GM18498 (cell line): ENCODE data around the gene NDUFB6.
"Not testable (repeated sequence)": the region's sequence is repeated elsewhere in the genome, so short reads cannot be mapped to it uniquely, and the experiment has no call there.

ENCODE experiments used
- ATAC-seq: cut with Tn5 transposase; IDR thresholded peaks from one replicate; pipeline ENCODE4 v1.9.1; 2021; ENCODE audit warnings: mild to moderate bottlenecking, moderate library complexity; ENCODE audit not compliant: unreplicated experiment

The NDUFB6 gene

DNA sequence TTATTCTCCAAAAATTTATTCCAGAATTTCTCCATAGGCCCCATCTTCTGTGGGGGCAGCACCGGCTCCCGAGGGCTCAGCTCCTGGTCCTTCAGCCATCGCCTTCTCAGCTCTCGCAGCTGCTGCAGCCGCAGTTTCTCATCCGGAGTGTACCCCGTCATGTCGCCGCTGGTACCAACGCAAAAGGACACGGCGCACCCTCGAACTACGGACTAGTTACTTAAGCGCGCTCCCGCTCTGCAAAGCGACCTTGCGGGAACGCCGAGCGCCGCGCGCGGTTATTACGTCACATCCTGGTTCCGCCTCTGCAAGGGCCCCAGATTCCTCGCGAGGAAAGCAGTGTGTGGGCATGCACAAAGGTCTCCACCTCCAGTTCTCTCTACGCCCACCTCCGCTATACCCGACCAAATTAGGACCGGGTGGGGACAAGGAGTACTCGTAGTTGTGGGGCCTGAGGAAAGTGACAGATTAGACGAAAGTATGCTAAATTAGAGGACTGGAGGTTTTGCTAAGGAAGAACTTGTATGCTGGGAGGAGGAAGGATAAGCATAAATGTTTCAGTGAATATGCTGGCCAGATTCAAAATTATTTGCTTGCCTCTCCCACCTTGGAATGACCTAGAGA is at the start of gene NDUFB6:
Gene NDUFB6 (minus strand): TSS at position 260 of the 624 bp plus-strand sequence. CDS start 99 bp downstream, at position 161.
- ATAC-seq = peak; percentile 89

DNA sequence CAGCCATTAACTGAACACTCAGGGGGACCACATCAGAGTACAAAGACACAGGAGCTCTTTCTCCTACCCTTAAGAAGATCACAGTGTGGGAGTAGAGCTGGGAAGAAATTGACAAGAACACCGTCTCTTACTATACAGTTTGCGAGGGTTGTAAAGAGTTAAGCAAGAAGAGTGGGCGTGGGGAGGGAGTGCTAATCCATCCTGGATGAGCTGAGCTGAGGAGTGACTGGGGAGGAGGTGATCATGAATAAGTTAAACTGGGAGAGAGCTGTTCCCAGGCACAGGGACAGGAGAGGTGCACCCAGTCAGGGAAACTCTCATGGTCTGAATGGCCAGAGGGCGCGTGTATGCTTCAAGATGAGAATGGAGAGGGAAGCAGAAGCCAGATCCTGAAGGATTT is 45.3 kb upstream of the NDUFB6 start:
- ATAC-seq = no peak

DNA sequence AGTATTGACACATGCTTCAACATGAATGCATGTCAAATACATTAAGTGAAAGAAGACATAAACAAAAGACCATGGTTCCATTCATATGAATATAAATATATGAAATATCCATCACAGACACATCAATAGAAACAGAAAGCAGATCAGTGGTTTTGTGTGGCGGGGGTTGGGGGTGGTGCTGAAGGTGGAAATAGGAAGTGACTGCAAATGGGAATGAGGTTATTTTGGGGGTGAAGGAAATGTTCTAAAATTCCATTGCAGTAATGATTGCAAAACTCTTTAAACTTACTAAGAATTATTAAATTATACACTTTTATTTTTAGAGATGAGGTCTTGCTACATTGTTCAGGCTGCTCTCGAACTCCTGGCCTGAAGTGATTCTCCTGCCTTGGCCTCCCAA is 33.9 kb upstream of the NDUFB6 start:
- ATAC-seq = no peak

DNA sequence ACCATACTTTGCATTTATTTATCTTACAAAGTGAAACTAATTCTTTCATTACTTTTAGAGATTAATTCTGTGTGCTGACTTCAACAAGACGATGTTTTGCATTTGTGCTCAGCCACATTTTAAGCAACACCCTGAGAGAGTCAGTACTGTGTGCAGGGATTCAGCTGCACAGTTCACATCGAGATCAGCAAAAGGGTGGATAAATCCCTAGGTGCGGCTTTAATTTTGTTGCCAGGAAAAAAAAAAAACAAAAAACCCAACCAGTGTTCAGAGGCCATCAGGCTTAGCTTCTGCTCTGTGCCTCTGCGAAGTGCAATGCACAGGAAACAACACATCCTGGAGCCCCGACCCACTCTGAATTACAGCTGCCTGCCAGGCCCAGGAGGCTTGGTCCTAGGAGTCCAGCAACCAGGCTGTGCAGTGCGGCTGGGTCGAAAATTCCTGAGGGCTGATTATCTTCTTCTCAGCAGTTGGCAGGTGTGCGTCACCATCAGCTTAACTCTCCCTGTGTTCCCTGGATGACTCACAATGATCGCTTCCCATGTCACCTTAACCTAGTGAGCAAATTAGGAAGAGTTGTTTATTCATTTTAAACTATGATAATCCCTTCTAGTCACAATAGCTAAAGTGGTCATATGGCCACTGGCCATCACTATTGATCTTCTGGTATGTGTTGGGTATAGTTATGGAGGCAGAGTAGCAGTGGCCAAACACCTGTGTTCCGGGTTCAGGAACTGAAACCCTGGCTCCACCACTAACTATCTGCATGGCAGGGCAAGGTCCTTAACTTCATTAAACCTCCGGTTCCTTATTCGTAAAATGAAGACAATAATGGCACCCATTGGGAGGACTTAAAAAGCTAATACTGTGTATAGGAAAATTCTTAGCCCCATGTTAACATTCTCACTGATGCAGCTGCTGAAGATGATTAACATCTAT is 31.2 kb upstream of the NDUFB6 start:
- ATAC-seq = peak; percentile 48

DNA sequence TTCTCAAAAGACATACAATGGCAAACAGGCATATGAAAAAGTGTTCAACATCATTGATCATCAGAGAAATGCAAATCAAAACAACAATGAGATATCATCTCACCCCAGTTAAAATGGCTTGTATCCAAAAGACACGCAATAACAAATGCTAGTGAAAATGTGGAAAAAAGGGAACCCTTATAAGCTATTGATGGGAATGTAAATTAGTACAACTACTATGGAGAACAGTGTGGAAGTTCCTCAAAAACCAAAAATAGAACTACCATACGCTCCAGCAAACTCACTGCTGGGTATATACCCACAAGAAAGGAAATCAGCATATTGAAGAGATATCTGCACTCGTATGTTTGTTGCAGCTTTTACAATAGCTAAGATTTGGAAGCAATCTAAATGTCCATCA is 26.1 kb upstream of the NDUFB6 start:
- ATAC-seq = not testable (repeated sequence)

DNA sequence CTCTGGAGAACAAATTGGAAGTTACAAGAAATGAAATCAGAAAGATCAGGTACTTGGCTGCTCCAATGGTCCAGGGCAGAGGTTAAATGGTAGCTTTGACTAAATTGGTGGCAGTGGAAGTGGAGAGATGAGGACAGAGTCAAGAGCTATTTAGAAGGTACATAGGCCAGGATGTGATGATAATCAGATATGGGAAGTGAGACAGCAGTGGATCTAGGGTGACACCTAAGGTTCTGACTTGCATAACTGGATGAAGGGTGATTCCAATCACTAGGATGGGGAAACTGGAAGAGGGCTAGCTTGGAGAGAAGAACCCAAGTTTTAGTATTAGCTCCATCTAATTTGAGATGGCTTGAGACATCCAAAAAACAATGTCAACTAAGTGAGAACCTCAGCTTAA is 24.0 kb upstream of the NDUFB6 start:
- no peak for ATAC-seq

DNA sequence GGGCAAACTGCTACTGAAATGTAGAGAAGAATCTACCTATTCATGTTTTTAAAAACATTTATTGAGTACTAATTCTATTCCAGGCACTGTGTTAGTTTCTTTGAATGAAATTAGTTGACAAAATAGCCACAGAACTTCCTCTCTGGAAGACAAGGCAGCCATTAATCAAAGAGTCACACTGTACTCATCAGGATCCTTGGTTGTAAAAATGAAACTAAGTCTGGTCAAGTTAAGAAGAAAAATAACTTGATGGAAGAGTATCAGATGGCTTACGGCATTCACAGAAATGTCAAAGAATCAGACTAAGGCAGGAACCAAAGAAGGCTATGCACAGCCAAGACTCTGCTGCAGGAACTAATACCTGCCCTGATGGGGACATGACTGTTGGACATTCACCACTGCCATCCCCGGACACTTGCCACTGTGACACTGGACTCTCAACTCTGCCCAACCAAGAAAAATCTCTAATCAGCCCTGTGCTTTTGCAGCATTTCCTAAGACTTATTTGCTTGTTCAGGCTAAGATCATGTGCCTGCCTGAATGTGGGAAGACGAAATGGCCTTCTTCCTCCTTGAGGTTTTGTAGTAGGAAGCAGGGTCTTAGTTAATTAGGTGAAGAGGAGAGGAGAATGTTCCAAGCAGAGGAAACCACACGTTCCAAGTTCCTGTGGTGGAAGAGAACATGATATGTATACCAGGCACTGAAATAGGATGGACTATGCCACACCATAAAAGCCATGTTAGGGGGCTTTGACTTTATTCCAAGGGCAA is 23.3 kb upstream of the NDUFB6 start:
- no peak for ATAC-seq

DNA sequence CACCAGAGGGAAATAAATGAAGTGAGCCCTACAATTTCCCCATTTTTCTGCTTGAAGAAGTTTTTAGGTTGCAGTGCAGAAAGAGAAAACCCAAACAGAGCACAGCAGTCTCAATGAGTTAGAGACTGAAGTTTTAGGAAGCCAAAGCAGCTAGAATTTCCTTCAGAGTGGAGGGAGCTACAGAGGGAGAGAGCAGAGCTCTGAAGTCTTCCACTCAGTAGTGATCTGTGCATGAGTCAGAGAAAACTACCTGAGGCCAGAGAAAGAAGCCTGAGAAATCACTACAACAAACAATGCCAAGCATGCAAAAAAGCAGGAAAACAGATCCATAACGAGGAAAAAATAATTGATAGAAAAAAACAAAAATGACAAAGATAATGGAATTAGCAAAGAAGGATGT is 17.9 kb upstream of the NDUFB6 start:
- ATAC-seq = no peak

DNA sequence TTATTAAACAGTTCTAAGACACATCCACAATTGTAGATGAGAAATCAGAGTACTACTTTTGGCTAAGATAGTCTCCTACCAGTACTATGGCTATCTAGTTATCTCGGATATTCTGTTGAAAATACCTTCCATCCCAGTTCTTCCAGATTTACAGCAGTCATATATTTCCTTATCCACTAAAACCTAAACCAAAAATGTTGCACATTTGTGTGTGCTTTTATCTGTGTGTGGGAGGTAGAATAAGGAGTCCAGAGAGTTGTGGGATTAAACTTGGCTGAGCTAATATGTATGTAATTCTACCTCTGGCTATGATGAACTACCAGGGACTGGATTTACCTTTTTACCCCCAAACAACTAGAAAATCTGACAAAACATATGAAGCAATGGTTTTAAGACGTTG is 17.5 kb upstream of the NDUFB6 start:
- no peak for ATAC-seq

DNA sequence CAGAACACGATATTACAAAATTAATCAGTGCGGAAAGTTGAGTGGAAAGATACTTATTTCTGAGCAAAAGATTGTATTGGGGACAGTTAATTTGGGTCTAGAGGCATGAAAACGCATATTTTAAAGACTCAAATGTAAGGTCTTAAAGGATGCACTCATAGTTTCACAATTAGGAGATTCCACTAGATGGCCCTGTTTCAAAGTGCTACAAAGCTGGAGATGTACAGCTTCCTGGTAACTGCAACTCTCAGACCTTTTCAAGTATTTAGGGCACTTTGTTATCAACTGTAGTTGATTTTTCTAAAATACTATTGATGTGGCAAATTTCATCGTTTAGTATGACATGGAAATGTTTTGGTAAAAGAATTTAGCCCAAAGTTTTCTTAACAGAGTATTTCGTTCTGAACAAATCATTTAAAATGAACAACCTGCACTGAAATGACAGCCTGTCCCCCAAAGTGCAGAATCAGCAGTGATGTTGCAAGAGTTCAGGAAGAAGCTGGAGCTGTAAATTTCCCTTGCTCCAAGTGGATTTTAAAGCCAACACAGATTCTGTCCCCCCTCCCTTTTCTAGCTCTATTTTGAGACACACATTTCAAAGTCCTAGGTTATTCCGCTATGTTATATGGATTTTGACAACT is 16.2 kb upstream of the NDUFB6 start:
- ATAC-seq = peak; percentile 71

DNA sequence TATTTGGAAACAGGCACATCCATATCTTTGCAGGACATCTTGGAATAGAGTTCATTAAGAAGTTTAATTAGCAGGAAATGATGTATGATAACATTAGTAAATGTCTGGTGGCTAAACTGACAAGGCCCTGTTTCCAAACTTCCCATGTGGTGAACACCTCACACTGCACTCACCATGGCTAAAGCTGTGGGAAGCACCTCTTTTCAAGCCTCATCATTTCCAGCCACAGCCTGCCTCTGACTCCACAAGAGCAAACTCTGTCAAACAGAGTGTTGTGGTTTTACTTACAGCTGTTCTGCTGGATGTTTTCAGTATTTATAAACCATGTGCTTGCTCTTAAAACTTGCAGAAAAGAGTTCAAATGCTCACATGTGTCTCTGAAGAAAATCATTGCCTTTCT is 14.9 kb upstream of the NDUFB6 start:
- no peak for ATAC-seq

DNA sequence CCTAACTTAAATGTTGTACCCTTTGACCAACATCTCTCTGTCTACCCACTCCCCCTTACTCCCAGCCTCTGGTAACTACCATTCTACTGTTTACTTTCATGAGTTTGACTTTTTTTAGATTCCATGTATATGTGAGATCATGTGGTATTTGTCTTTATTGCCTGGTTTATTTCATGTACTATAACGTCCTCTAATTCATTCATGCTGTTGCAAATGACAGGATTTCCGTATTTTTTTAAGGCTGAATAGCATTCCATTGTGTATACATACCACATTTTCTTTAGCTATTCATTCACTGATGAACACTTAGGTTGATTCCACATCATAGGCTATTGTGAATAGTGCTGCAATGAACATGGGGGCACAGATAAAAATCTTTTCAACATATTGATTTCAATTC is 11.8 kb upstream of the NDUFB6 start:
- no peak for ATAC-seq

DNA sequence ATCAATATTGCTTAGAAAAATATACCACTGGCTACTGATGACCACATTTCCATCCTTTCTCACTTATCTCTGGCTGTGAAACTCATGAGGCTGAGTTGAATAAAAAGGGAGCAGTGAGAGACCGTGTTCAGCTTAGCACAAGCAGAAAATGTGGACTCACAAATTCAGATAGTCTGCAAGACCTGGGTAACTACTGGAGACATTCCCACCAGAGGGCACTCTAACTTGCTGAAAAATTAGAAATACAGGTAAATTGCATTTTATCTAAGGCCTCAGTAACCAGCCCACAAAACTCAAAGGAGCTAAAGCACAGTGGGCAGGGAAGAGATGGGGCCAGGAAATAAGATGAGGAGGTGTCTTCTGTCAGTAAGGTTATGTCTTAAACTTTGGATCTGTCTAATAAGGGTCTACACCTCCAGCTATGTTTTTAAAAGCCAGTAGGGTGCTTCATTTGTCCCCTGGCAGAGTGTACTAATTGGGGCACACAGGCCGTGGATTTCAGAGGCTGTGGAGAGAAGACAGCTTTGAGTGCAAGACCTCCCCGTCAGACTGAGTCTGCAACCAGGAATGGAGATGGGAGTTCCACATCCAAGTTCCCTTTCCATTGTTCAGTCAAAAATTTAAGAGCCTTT is 8.7 kb upstream of the NDUFB6 start:
- ATAC-seq = peak; percentile 53

DNA sequence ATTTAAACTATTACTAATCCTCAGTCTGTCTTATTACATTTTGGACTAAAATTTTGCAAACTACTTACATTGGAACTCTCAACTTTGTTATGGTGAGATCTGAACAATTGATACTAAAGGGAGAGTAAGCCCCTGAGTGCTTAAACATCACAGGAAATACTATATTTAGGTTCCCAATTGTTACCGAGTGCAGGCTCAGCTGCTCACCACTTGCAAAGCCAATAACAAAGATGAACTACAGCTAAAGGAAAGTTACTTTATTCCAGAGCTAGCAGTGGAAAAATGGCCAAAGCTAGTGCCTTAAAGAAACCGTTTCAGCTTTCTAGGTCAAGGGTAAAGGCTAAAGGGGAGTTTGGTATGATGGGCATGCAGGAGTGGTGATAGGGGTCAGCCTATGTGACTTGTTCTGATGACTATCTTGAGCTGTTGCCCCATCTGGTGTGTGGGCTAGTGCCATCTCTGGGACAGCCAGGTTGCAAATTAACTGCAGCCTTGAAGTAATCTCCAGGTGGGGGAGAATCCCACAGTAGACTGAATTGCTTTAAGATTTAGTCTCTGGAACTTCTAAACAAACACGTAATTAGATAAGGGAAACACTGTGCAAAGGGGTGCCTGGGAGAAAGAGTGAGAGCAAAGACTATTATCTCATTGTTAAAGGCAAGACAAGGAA is 7.8 kb upstream of the NDUFB6 start:
- ATAC-seq = no peak

DNA sequence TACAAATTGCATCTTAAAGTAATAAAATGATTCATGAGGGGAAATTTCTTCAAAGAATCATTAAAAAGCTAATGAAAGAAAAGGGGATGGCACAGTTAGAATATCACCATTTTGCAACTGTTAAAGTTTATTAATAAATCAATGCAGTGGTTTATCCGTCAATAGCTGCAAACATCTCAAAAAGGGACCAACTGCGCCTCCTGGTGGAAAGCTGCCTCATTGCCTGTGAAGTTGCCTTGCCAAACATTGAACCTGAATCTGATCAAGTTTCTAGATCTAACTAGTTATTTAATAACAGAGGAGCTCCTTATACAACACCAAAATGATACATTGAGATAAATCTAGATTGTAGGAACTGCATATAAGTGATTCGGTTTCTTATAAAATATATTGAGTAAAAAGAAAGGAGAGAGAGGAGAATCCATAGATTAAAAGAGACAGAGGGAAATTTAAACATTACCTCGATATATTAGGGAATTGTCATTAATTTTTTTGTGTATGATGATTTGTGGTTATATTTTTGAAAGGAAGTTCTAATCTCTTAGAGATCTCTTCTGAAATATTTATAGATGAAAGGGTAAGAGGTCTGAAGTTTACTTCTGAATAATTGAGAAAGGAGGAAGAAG is 6.9 kb upstream of the NDUFB6 start:
- ATAC-seq = peak; percentile 58

DNA sequence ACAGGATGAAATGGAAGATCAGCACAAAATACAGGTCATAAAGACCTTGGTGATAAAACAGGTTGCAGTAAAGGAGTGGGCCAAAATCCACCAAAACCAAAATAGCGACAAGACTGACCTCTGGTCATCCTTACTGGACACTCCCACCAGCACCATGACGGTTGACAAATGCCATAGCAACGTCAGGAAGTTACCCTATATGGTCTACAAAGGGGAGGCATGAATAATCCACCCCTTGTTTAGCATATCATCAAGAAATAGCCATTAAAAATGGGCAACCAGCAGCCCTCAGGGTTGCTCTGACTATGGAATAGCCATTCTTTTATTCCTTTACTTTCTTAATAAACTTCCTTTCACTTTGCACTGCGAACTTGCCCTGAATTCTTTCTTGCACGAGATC is 6.0 kb upstream of the NDUFB6 start:
- no peak for ATAC-seq

DNA sequence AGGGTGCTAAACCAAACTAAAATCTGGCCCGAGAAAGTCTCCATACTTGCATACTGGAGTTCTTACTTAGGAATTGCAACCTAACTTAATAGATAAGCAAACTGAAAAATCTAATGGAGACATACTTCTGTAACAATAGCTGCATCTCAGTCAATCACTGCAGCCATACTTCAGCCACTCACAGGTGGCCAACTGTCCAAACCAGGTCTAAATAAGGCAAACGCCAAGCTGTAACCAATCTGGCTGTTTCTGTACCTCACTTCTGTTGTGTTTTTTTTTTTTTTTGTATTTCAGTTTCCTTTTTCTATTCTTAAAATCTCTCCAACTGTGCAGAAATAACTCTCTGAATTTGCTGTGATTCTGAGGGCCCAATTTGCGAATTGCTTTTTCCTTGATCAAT is 4.4 kb upstream of the NDUFB6 start:
- ATAC-seq = no peak

DNA sequence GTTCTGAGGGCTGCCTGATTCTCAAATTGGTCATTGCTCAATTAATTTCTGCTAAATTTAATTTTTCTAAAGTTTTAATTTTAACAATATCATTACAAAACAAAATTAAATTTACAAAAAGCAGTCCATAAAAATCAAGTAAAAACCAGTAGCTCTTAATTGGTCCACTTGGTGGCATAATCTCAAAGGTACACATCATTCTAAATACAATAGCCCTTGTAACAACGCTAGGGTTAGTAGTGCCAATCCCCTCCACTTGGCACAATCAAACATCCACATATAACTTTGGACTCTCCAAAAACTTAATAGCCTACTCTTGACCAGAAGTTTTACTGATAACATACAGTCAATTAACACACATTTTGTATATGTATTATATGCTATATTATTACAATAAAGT is 1.9 kb upstream of the NDUFB6 start:
- ATAC-seq = no peak

DNA sequence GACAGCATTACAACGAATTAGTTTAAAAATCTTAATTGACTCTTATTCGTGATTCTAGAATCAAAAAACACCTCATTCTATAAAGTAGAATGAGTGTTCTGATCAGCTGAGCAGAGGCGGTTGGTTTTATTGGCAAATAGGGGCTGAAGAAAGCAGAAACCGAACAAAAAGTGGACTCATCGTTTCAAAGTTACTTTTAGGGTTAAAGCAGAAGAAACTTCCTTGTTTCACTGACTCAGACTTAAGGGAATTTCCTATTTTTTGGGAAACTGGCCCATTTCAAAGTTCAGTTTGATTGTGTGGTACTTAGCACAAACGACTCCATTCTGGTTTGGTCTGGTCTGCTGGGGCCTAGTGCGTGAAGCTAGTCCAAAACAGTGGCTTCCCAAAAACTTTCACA is 862 bp upstream of the NDUFB6 start:
- no peak for ATAC-seq
